PC-9 (cell line): Measurements from ENCODE around the gene RAP1GAP2.

Experiments used
- EZH2 ChIP-seq: fragments of 200-600 bp; sonication (generic); IDR thresholded peaks from 2 replicates; pipeline ENCODE4 v1.8.0; 2017; ENCODE audit warnings: antibody characterized with exemption, low read depth
- TF ChIP-seq, protein P1 (sequence below): fragments of 200-600 bp; sonication (generic); conservative IDR thresholded peaks from 2 replicates; pipeline ENCODE4 v1.6.1; 2017; ENCODE audit warnings: mixed run types, antibody characterized with exemption, mild to moderate bottlenecking, moderate library complexity

DNA sequence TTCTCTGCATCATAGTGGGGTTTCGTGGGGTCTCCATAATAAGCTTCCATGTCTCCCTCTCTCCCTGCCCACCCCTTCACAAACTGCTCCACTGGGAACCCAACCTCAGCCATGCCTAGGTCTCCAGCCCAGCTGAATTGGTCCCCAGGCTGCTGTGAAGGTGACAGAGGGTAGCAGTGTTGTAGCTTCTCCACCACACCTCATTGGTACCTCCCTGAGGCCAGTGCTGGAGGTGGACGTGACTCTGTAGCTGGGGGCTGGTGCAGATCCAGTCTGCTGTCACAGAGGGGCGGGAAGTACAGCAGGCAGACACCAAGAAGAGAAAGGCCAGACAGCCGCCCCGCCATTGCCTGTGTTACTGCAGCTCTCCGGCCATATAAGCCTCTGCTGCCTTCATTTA is 185.1 kb downstream of the RAP1GAP2 start:
- TF ChIP-seq, protein P1, sequence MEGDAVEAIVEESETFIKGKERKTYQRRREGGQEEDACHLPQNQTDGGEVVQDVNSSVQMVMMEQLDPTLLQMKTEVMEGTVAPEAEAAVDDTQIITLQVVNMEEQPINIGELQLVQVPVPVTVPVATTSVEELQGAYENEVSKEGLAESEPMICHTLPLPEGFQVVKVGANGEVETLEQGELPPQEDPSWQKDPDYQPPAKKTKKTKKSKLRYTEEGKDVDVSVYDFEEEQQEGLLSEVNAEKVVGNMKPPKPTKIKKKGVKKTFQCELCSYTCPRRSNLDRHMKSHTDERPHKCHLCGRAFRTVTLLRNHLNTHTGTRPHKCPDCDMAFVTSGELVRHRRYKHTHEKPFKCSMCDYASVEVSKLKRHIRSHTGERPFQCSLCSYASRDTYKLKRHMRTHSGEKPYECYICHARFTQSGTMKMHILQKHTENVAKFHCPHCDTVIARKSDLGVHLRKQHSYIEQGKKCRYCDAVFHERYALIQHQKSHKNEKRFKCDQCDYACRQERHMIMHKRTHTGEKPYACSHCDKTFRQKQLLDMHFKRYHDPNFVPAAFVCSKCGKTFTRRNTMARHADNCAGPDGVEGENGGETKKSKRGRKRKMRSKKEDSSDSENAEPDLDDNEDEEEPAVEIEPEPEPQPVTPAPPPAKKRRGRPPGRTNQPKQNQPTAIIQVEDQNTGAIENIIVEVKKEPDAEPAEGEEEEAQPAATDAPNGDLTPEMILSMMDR: no peak
- no peak for TF ChIP-seq EZH2
